ENCODE results near the gene SERINC2. TPM values are rescaled to one million over a fixed set of nuclear protein-coding genes. Genes with fewer than 3 reads are reported as not detected.

The SERINC2 gene
- total RNA-seq, 1 donor from 2014 or later, result 17.4 TPM

DNA sequence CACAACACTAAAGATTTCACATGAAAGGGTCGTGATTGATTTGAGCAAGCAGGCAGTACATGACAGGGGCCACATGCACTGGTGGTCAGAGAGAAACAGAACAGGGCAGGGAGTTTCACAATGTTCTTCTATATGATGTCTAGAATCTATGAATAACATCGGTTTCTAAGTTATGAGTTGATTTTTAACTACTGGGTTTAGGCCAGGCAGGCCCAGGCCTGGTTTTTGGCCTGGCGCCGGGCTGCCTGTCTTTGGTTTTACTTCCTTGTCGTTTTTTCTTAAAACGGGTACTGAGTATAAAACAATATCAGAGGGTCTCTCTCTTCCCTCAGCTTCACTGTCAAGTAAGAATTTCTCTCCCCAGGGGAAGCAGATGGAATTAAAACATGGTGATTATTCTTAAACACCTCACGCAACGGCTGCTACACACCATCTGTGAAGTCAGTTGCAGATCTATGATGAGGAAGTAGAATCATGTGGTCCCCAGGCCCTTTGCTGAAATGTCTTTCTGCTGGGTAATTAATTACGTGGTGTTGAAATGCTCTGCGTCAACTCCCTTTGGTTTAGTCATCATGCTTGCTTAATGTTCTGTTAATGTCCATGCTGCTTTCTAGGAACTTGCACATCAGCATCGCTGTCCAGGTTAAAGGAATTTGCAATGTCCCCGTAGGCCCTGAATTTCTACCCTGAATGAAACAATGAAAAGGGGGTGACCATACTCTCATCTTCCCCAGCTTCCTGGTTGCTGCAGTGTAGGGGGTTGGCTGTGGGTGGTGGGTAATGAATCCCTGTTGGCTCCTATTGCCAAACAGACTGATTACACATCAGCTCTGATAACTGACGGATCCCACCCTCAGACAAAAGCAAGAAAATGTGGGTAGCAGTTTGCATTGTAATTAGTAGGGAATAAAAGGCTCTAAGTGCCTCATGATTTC, 70.3 kb downstream of the SERINC2 start:
- TF ChIP-seq, protein P1, sequence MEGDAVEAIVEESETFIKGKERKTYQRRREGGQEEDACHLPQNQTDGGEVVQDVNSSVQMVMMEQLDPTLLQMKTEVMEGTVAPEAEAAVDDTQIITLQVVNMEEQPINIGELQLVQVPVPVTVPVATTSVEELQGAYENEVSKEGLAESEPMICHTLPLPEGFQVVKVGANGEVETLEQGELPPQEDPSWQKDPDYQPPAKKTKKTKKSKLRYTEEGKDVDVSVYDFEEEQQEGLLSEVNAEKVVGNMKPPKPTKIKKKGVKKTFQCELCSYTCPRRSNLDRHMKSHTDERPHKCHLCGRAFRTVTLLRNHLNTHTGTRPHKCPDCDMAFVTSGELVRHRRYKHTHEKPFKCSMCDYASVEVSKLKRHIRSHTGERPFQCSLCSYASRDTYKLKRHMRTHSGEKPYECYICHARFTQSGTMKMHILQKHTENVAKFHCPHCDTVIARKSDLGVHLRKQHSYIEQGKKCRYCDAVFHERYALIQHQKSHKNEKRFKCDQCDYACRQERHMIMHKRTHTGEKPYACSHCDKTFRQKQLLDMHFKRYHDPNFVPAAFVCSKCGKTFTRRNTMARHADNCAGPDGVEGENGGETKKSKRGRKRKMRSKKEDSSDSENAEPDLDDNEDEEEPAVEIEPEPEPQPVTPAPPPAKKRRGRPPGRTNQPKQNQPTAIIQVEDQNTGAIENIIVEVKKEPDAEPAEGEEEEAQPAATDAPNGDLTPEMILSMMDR (IDR thresholded peaks at IDR 0.05), result no peak
- peak in 1 of 2 donors; percentile 83 for TF ChIP-seq POLR2AphosphoS5 (IDR thresholded peaks at IDR 0.05; ENCODE audit: insufficient read depth in 1 of 2, low read depth in 1 of 2)
- no peak overlapping the region for H3K4me3 ChIP-seq
- H3K4me1 ChIP-seq, result peaks cover 7% of the 10 kb centered on the region
- H3K27me3 ChIP-seq, result no peaks in the 10 kb centered on the region
- no peak overlapping the region for H3K27ac ChIP-seq
- H3K9me3 ChIP-seq, result no peaks in the 10 kb centered on the region
- intact Hi-C loops (cut with DNase I), result no loop called here
- DNase-seq (ENCODE audit: extremely low spot score in 2 of 2), result no peak
- H3K36me3 ChIP-seq, result no peaks in the 10 kb centered on the region

Other genes with a start within 250 kb of the SERINC2 start
- not detected for gene NKAIN1, start 173.3 kb upstream of the SERINC2 start, total RNA-seq
- gene SNRNP40, start 116.4 kb upstream of the SERINC2 start, total RNA-seq, result 38.1 TPM
- 17.4 TPM for gene ZCCHC17, start 116.2 kb upstream of the SERINC2 start, total RNA-seq
- gene FABP3, start 40.1 kb upstream of the SERINC2 start, total RNA-seq, result 16.7 TPM
- gene TINAGL1, start 163.3 kb downstream of the SERINC2 start, total RNA-seq, result 142 TPM
- not detected for gene HCRTR1, start 204.5 kb downstream of the SERINC2 start, total RNA-seq
- gene PEF1, start 231.7 kb downstream of the SERINC2 start, total RNA-seq, result 53.3 TPM

Measured in vagina (tissue), 2 donors.